ENCODE measurements around the gene AGO4. TPM values are rescaled to one million over a fixed set of nuclear protein-coding genes. Genes with fewer than 3 reads are reported as not detected.
A peak's percentile ranks its signal among the peaks of the same experiment; 100 is the strongest.

AGO4 gene
- total and polyA plus RNA-seq, 2 experiments from 2014 or later = 5.2 to 12.4 TPM

DNA sequence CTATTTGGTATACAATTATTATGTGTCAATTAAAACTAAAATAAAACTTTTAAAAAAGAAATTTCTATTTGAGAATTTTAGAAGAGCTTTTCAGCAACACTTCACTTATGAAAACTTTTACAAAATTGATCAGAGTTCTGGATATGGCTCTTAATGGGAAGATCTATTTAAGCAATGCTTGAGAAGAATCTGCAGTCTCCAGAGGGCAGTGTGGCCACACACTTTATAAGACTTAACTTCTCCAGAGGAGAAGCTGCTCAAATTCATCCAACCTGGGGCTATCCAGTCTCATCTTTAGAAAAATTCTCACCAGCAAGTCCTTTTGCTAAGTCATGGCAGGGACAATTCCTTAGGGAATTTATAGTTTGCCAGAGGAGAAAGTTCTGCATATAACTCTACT, 50.0 kb downstream of the AGO4 start:
- H3K79me2 ChIP-seq = no peaks in the 10 kb centered on the region
- no peak overlapping the region for H3K4me3 ChIP-seq
- no peak overlapping the region for H2AFZ ChIP-seq
- H3K27me3 ChIP-seq = no peaks in the 10 kb centered on the region
- no peak overlapping the region for H3K4me2 ChIP-seq
- H3K36me3 ChIP-seq (replicated peaks; ENCODE audit: insufficient read depth, low read depth) = no peaks in the 10 kb centered on the region
- H3K4me1 ChIP-seq (ENCODE audit: insufficient read depth) = peaks cover 7% of the 10 kb centered on the region
- no peaks in the 10 kb centered on the region for H3K9me2 ChIP-seq (replicated peaks; ENCODE audit: insufficient read depth)
- TF ChIP-seq, protein P1, sequence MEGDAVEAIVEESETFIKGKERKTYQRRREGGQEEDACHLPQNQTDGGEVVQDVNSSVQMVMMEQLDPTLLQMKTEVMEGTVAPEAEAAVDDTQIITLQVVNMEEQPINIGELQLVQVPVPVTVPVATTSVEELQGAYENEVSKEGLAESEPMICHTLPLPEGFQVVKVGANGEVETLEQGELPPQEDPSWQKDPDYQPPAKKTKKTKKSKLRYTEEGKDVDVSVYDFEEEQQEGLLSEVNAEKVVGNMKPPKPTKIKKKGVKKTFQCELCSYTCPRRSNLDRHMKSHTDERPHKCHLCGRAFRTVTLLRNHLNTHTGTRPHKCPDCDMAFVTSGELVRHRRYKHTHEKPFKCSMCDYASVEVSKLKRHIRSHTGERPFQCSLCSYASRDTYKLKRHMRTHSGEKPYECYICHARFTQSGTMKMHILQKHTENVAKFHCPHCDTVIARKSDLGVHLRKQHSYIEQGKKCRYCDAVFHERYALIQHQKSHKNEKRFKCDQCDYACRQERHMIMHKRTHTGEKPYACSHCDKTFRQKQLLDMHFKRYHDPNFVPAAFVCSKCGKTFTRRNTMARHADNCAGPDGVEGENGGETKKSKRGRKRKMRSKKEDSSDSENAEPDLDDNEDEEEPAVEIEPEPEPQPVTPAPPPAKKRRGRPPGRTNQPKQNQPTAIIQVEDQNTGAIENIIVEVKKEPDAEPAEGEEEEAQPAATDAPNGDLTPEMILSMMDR (IDR thresholded peaks at IDR 0.05; ENCODE audit: poor library complexity) = peak; percentile 50
- no peak for TF ChIP-seq EZH2 (IDR thresholded peaks at IDR 0.05; ENCODE audit: borderline replicate concordance)
- TF ChIP-seq EZH2phosphoT487 (IDR thresholded peaks at IDR 0.05; ENCODE audit: low read depth, severe bottlenecking, unreplicated experiment) = no peak
- H3K9me3 ChIP-seq (ENCODE audit: low read depth) = no peaks in the 10 kb centered on the region
- no peak overlapping the region for H3K27ac ChIP-seq
- peak; percentile 46 for DNase-seq (ENCODE audit: low spot score)
- H4K20me1 ChIP-seq (ENCODE audit: insufficient read depth, poor library complexity, severe bottlenecking) = no peaks in the 10 kb centered on the region

DNA sequence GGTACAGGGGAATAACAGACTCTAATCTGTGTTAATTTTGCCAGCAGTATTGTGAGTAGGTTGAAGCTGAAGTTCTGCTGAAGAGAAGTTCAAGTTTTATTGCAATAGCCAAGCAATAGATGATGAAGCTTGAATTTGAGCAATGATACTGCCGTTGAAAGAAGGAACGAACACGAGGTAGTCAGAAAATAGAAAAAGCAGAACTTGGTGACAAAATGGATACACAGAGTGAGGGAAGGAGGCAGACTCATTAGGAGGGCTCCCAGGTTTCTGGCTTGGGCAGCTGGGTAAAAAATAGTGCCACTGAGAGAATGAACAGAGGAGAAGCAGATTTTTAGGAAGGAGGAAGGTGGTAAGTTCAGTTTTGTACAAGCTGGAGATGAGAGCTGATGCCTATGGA, 52.9 kb downstream of the AGO4 start:
- Histone ChIP-seq H3K79me2 (no peaks in the 10 kb centered on the region), H3K9me3 (ENCODE audit: low read depth) (no peaks in the 10 kb centered on the region), H3K4me3 (no peak overlapping the region), H3K4me1 (ENCODE audit: insufficient read depth) (peaks cover 5% of the 10 kb centered on the region), H3K27me3 (no peaks in the 10 kb centered on the region), H3K27ac (no peak overlapping the region), H3K4me2 (no peak overlapping the region), H2AFZ (no peak overlapping the region), H3K36me3 (replicated peaks; ENCODE audit: insufficient read depth, low read depth) (no peaks in the 10 kb centered on the region), H4K20me1 (ENCODE audit: insufficient read depth, poor library complexity, severe bottlenecking) (no peaks in the 10 kb centered on the region), H3K9me2 (replicated peaks; ENCODE audit: insufficient read depth) (no peaks in the 10 kb centered on the region)
- no peak for TF ChIP-seq EZH2 (IDR thresholded peaks at IDR 0.05; ENCODE audit: borderline replicate concordance)
- TF ChIP-seq, protein P1 (IDR thresholded peaks at IDR 0.05; ENCODE audit: poor library complexity) = no peak
- TF ChIP-seq EZH2phosphoT487 (IDR thresholded peaks at IDR 0.05; ENCODE audit: low read depth, severe bottlenecking, unreplicated experiment) = no peak
- DNase-seq (ENCODE audit: low spot score) = no peak
- WGBS (ENCODE audit: low lambda C conversion rate, missing lambda C conversion rate) = 90% methylated on average over 3 of the region's 3 CpGs

DNA sequence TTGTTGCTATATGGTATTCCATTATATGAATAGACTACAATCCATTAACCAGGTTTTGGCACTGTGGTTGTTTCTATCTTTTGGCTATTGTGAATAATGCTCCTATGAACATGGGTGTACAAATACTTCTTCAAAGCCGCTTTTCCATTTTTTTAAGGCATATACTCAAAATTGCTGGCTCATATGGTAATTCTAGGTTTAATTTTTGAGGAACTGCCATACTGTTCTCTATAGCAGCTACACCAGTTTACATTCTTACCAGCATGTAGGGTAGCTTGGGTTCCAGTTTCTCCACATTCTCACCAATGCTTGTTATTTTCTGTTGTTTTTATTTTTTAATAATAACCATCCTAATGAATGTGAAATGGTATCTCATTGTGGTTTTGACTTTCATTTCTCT, 55.3 kb downstream of the AGO4 start:
- H3K79me2 ChIP-seq = no peaks in the 10 kb centered on the region
- no peak overlapping the region for H3K4me3 ChIP-seq
- no peak for DNase-seq (ENCODE audit: low spot score)
- H3K27me3 ChIP-seq = no peaks in the 10 kb centered on the region
- H3K4me1 ChIP-seq (ENCODE audit: insufficient read depth) = no peaks in the 10 kb centered on the region
- no peaks in the 10 kb centered on the region for H4K20me1 ChIP-seq (ENCODE audit: insufficient read depth, poor library complexity, severe bottlenecking)
- H3K4me2 ChIP-seq = no peak overlapping the region
- no peak overlapping the region for H3K27ac ChIP-seq
- H3K9me2 ChIP-seq (replicated peaks; ENCODE audit: insufficient read depth) = no peaks in the 10 kb centered on the region
- no peaks in the 10 kb centered on the region for H3K9me3 ChIP-seq (ENCODE audit: low read depth)
- H3K36me3 ChIP-seq (replicated peaks; ENCODE audit: insufficient read depth, low read depth) = no peaks in the 10 kb centered on the region
- H2AFZ ChIP-seq = no peak overlapping the region
- TF ChIP-seq, protein P1 (IDR thresholded peaks at IDR 0.05; ENCODE audit: poor library complexity) = no peak
- TF ChIP-seq EZH2phosphoT487 (IDR thresholded peaks at IDR 0.05; ENCODE audit: low read depth, severe bottlenecking, unreplicated experiment) = no peak
- no peak for TF ChIP-seq EZH2 (IDR thresholded peaks at IDR 0.05; ENCODE audit: borderline replicate concordance)
- WGBS (ENCODE audit: low lambda C conversion rate, missing lambda C conversion rate) = 93% methylated on average over 1 of the region's 1 CpG

Data from hepatocyte (in vitro differentiated cells).